GM21619 (cell line): Measurements from ENCODE around the gene USP51.
"Not testable (repeated sequence)": the region's sequence is repeated elsewhere in the genome, so short reads cannot be mapped to it uniquely, and the experiment has no call there.

Experiments
- ATAC-seq: cut with Tn5 transposase; IDR thresholded peaks from one replicate; pipeline ENCODE4 v1.9.1; 2021; ENCODE audit not compliant: unreplicated experiment

The USP51 gene

DNA sequence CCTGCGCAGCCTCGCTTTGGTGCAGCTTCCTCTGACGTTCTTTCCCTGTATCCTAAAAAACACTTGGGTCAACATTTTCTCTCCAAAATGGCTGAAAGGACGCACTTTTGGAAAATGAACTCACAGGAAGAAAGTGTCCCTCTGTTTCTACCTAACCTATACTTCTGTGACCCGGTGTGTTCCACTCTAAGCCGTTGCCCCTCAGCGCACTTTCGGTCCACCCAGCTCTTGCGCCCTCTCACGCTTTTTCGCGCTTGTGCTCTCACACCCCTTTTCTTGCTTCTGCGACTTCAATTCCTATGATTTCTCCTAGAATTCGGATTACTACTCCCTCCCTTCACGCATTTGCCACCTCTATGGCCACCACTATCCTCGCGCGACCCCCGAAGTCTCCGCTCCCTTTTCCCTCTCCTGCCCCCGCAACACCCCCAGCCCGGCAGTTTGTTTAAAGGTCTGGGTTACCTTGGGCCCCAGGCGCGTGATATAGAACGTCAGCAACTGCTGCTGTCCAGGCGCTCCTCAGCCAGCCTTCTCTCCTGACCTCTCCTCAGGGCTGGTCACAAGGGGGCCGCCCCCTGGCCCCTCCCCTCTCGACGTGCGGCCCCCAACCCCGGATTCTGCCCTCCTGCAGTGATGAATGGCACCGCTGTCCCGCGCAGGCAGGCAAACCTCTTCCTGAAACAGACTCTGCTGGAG lies at the start of gene USP51:
TSS of gene USP51 (minus strand) at position 535 of the 696 bp plus-strand sequence. CDS start 909 bp downstream, outside the sequence.
- ATAC-seq, result peak; percentile 46

DNA sequence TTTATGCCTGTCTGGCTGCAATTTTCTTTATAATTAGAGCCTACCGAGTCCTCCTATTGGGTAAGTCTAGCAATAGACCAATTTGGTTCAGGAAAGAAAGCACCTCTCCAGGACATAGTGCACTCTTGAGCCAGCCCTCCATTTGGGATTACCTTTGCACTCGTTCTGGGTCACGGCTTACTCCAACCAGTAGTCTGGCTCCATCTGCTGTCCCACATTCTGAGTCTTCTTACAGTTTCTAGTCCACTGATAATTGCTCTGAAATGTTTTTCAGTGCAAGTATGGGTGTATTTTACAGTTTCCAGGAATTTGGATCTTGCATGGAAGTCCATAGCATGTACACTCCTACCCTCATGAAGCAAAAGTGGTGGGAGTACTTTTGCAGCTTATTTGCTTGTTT lies 34.8 kb upstream of the USP51 start:
- ATAC-seq, result no peak

DNA sequence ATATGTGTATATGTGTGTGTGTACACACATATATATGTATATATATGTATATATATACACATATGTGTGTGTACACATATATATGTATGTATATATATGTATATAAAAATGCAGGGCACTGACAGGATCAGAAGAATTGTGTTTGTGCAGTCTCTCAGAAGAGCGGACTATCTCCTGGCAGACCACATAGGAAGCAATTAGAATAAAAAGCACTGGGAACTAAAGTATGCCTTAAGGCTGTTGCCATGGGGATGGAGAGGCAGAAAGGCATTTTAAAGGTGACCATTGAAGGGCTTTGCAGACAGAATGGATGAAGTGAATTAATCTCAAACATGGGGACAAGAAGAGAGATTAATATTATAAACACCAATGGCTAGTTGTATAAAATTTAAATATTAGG lies 33.7 kb upstream of the USP51 start:
- no peak for ATAC-seq

DNA sequence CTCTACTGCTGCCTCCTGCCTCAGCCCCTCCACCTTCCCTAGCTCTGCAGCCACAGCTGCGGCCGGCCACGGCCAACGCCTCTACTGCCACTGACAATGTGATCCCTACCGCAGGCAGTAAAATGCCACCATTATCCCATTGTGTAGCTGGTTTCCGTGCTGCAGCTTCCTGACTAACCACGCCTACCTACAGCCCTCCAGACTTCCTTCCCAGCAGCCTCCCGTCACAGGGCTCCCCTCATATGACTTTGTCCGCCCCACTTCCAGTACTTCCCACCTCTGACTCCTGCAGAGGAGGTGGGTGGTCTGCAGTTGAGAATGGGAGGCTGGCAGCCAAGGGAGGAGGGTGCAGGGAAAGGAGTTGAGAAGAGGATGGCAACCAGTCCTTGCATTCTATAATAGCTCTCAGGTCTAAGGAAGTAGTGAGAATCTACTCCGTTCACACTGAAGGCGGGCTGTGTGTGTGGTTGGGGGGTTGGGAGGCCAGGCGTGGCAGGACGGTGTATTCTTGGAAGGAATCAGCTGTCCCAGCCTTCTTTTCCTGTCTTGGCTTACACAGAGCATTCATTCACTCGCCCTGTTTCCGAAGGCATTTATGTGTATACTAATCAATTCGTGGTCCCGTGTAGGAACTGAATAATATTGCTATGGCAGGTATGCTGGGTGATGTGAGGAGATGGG lies 33.1 kb upstream of the USP51 start:
- no peak for ATAC-seq

- no peak for ATAC-seq
Measured at GRCh38 chrX:55521687-55522086, 32.0 kb upstream of the USP51 start.

- ATAC-seq, result not testable (repeated sequence)
Measured at GRCh38 chrX:55516794-55517481, 27.3 kb upstream of the USP51 start.

GRCh38 chrX:55513045-55513737 lies 23.5 kb upstream of the USP51 start:
- ATAC-seq, result not testable (repeated sequence)

DNA sequence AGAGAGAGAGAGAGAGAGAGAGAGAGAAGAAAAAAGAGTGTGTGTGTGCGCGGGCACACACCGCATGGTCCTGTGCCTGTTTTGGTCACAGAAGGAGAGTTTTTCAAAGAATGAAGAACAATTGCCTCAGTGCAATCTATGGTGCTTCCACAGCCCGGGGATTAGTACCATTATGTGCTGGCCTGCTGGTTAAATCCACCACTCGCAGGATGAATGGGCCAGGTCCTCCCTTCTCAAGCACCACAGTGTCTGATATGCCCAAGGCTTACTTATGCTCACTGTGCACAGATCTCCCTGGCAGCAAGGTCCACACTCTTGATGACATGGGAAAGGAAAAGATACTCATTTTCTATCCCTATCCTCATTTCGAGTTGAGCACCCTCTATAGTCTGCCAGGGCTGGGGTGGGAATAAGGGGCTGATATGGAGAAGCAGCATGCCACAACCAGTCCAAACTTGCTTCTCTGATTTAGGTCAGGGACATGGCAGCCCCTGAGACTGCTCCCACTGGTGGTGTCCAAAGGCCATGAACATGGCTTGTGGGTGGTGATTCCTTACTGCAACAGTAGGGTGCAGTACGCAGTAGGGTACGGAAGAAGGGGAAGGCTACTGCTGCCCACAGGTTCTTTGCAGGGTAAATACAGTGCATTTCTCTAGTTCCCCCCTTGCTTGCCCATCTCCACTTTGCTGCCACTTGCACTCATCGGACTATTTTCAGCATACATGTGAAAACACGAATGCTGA lies 18.9 kb upstream of the USP51 start:
- not testable (repeated sequence) for ATAC-seq

DNA sequence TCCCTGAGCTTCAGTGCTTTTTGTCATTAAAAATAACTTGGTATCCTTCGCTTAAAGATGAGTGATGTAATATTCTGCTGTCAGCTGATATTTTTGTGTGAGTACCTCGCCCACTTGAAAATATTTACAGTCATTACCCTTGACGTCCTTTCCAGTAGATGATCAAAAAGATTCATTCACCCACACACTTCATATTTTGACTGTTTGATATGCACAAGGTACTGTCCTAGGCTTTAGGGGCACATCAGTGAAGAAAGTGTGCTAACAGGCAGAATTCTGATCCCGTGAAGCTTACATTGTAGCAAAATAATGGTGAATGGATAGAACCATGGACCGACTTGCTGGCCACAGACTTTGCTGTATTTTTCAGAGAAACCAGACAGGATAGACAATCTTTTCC lies 18.1 kb upstream of the USP51 start:
- not testable (repeated sequence) for ATAC-seq

DNA sequence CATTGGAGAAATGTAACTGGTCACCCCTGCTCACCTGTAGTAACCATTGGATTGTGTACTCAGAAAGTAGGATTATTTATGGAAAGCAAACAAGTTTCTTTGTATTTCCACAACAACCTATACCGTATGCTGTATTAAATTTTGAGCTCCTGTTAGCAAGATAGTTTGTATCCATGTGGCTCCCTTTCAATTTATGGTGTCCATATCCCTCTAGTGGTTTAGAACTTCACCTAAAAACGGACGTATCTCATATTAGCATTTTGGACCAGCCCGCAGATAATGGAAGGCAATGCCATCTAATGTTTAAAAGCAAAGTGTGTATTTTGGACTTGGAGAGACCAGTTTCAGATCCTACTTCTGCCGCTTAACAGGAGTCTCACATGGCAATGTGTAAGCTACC lies 17.4 kb upstream of the USP51 start:
- ATAC-seq, result not testable (repeated sequence)

DNA sequence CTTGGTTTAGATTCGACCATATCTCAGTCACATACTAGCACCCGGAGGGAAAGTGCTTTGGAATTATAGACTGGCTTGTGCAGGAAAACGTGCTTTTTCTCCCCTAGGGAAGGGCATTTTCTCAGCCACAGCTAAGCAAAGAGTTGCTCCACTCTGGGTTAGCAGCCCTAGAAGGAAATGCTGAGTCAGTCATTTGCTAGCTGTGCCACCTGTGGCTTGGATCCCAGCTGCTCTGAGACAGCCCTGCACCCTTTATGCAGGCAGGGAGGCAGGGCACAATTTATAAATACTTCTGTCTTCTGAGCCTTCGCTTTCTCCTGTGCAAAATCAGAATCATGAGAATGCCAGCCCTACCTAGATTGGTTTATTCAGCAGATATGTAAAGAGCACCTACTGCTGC lies 1.3 kb upstream of the USP51 start:
- no peak for ATAC-seq

DNA sequence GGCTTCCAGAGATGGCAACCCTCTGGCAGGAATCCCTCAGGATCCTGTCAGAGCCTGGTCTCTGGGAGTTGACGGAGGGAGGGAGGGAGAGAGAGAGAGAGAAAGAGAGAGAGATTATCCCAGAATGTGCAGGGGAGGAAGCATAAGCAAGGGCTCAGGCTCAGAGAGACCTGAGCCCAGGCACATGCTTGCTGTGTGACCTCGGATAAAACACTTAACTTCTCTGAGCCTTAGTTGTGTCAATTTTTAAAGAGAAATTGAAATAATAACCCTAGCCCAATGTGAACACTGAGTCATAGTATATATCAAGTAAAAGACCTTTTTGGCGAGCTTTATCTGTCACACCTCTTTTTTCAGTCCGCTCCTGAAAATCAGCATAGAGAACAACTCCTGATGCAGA lies 473 bp upstream of the USP51 start:
- ATAC-seq, result no peak

- ATAC-seq, result peak; percentile 55
Measured at GRCh38 chrX:55488593-55489313, 895 bp downstream of the USP51 start.

DNA sequence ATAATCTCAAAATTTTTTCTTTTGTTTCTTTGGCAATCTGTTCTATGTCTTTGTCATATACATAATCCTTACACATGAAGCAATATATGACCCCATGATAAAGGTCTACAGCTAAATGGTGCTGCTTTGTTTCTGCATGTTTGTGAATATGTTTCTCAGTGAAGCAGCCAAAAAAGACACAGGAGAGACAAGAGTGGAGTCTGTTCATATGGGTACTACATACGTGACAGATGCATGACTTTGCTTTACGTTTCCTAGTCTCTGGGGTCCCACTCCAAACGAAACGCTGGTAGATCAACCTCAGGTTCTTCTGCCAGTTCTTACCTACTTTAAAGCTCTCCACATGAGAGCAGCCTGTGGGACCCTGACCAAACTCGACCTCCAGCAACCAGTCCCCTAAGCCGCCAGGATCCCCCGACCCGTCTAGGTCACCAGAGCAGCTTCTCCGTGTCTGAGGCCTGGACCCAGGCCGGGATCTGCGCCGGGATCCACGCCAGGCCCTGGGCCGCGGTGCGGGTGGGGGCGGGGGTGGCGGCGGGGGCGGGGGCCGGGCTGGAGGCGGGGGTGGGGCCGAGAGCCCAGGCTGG lies 1.5 kb downstream of the USP51 start:
- ATAC-seq, result peak; percentile 4

- no peak for ATAC-seq
Measured at GRCh38 chrX:55487143-55487542, 2.5 kb downstream of the USP51 start.

- ATAC-seq, result no peak
Measured at GRCh38 chrX:55486736-55487135, 2.9 kb downstream of the USP51 start.

DNA sequence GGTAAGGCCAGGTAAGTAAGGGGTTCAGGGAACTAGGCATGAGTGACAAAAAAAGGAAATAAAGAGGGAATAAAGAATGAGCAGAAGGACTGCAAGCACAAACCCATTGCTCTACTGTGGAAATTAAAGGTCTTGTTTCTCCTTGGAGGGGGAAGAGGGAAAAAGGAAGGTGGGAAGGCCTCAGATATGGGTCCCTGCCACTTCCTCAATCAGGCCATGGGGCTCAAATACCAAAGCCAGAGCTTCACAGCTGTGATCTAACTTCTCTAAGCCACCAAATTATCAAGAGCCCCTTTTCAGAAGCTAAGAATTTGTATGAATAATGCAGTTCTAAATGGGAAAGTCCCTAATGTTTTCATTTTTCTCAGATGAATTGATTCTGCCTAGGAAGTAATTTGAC lies 4.7 kb downstream of the USP51 start:
- no peak for ATAC-seq

- no peak for ATAC-seq
Measured at GRCh38 chrX:55480390-55481062, 9.1 kb downstream of the USP51 start.

DNA sequence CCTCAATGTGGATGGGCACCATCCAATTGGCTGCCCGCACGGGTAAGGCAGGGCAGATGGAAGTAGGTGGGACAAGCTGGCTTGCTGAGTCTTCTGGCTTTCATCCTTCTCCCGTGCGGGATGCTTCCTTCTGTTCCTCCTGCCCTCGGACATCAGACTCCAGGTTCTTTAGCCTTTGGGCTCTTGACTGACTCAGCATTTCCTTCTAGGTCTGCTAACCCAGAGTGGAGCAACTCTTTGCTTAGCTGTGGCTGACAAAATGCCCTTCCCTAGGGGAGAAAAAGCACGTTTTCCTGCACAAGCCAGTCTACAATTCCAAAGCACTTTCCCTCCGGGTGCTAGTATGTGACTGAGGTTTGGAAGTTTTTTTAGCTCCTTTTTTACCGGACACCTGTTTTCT lies 9.7 kb downstream of the USP51 start:
- ATAC-seq, result not testable (repeated sequence)
